ENCODE measurements around the gene PRKCQ. TPM values are rescaled to one million over a fixed set of nuclear protein-coding genes. Genes with fewer than 3 reads are reported as not detected.
"Not testable (repeated sequence)": the region's sequence is repeated elsewhere in the genome, so short reads cannot be mapped to it uniquely, and the experiment has no call there.

PRKCQ gene
- total RNA-seq, 1 donor from 2014 or later = 3.5 TPM

DNA sequence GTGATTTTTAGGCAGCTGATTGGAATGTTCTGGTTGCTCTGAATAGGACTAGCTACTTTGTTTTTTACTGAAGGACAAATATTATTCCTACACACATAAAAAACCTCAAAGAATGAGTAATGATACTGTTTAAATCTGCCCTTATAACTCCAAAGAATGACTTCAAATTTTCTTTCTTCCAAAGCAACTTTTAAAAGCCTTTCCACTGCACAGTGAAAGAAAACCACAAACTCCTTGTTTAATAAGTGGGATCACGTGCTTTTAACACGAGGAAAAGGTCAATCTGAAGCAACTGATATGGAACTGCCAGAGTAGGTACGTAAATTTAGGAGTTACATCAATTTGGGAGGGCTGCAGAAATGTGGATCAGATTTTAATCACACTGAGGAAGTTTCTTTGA lies 8.0 kb upstream of the PRKCQ start:
- H3K4me1 ChIP-seq = no peaks in the 10 kb centered on the region
- no peak overlapping the region for H3K4me3 Mint-ChIP-seq
- H3K27ac ChIP-seq = no peak overlapping the region

DNA sequence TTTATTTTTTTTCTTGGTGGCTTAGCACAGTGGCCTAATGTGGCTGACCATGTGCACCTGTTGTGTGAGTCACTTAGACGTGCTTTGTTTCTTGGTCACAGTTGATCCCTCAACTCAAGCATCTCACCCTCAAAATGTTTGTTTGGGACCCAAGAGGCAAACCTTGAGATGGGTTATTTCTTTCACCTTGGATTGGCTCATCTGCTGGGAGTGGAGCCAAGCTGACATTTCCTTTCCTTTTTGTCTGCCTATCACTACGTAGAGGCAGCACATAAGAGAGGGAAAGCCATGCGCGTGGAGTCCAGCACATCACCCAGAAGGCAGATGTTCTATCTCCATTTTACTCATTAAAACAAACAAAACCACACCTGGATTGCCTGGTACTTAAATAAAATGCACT lies 6.4 kb upstream of the PRKCQ start:
- Histone ChIP-seq H3K9me3 (ENCODE audit: low read depth) (no peaks in the 10 kb centered on the region), H3K9ac (no peak overlapping the region), H2AFZ (replicated peaks) (no peak overlapping the region), H3K4me3 (no peak overlapping the region), H3K79me2 (ENCODE audit: low read depth) (no peaks in the 10 kb centered on the region), H3K27me3 (no peaks in the 10 kb centered on the region), H3K4me2 (no peak overlapping the region), H3K4me1 (peaks cover 3% of the 10 kb centered on the region), H3K27ac (no peak overlapping the region), H3K36me3 (no peaks in the 10 kb centered on the region), H4K20me1 (ENCODE audit: low read depth) (no peaks in the 10 kb centered on the region), H3F3A (ENCODE audit: low read depth) (peaks cover 3% of the 10 kb centered on the region)
- DNase-seq (ENCODE audit: low spot score) = no peak
- TF ChIP-seq EZH2phosphoT487 (IDR thresholded peaks at IDR 0.05) (no peak), EZH2 (IDR thresholded peaks at IDR 0.05) (no peak)
- TF ChIP-seq, protein P1, sequence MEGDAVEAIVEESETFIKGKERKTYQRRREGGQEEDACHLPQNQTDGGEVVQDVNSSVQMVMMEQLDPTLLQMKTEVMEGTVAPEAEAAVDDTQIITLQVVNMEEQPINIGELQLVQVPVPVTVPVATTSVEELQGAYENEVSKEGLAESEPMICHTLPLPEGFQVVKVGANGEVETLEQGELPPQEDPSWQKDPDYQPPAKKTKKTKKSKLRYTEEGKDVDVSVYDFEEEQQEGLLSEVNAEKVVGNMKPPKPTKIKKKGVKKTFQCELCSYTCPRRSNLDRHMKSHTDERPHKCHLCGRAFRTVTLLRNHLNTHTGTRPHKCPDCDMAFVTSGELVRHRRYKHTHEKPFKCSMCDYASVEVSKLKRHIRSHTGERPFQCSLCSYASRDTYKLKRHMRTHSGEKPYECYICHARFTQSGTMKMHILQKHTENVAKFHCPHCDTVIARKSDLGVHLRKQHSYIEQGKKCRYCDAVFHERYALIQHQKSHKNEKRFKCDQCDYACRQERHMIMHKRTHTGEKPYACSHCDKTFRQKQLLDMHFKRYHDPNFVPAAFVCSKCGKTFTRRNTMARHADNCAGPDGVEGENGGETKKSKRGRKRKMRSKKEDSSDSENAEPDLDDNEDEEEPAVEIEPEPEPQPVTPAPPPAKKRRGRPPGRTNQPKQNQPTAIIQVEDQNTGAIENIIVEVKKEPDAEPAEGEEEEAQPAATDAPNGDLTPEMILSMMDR (IDR thresholded peaks at IDR 0.05) = no peak
- no peaks in the 10 kb centered on the region for H3K36me3 Mint-ChIP-seq
- peaks cover 8% of the 10 kb centered on the region for H3K27me3 Mint-ChIP-seq (ENCODE audit: insufficient read depth, low read depth)
- H3K27ac Mint-ChIP-seq = no peak overlapping the region
- no peaks in the 10 kb centered on the region for H3K9me3 Mint-ChIP-seq
- H3K4me3 Mint-ChIP-seq = no peak overlapping the region
- H3K4me1 Mint-ChIP-seq = peaks cover 9% of the 10 kb centered on the region

More for the DNA sequence above, 8.0 kb upstream of the PRKCQ start:
- Histone ChIP-seq H3K9ac (no peak overlapping the region), H3K36me3 (no peaks in the 10 kb centered on the region), H3K9me3 (ENCODE audit: low read depth) (no peaks in the 10 kb centered on the region), H3K4me2 (no peak overlapping the region), H3K79me2 (ENCODE audit: low read depth) (no peaks in the 10 kb centered on the region), H4K20me1 (ENCODE audit: low read depth) (no peaks in the 10 kb centered on the region), H3K27me3 (no peaks in the 10 kb centered on the region), H3K4me3 (no peak overlapping the region), H3F3A (ENCODE audit: low read depth) (no peaks in the 10 kb centered on the region), H2AFZ (replicated peaks) (no peak overlapping the region)
- no peak for TF ChIP-seq EZH2phosphoT487 (IDR thresholded peaks at IDR 0.05)
- no peak for DNase-seq (ENCODE audit: low spot score)
- H3K36me3 Mint-ChIP-seq = no peaks in the 10 kb centered on the region
- no peaks in the 10 kb centered on the region for H3K9me3 Mint-ChIP-seq
- H3K27ac Mint-ChIP-seq = no peak overlapping the region
- peaks cover 6% of the 10 kb centered on the region for H3K4me1 Mint-ChIP-seq
- H3K27me3 Mint-ChIP-seq (ENCODE audit: insufficient read depth, low read depth) = peaks cover 8% of the 10 kb centered on the region

DNA sequence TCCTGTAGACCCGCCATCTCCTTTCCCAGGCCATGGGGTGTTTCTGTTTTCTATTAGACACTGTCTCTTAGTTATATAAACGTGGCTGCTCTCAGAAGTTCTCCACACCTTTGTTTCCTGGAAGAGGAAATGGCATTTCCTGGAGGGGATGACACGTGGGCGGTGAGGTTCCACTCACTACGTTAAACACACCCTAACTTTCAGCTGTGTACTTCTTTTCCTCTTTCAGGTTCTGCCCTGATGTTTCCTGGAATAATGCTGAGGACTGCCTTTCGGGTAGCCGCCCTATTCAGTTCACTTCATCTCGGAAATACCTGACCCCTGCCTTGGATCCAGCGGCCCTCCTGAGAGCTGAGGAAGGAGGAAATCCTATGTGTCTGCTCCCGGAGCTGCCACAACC lies 3.4 kb upstream of the PRKCQ start:
- H3F3A ChIP-seq (ENCODE audit: low read depth) = peaks cover 9% of the 10 kb centered on the region
- Mint-ChIP-seq H3K4me3 (no peak overlapping the region), H3K36me3 (no peaks in the 10 kb centered on the region), H3K27ac (no peak overlapping the region), H3K4me1 (peaks cover 22% of the 10 kb centered on the region), H3K9me3 (no peaks in the 10 kb centered on the region), H3K27me3 (ENCODE audit: insufficient read depth, low read depth) (peaks cover 7% of the 10 kb centered on the region)
- no peaks in the 10 kb centered on the region for H3K36me3 ChIP-seq
- no peak for DNase-seq (ENCODE audit: low spot score)
- H3K27me3 ChIP-seq = peaks cover 20% of the 10 kb centered on the region
- peaks cover 24% of the 10 kb centered on the region for H3K4me1 ChIP-seq
- no peak overlapping the region for H3K9ac ChIP-seq
- no peak overlapping the region for H3K4me2 ChIP-seq
- no peak overlapping the region for H2AFZ ChIP-seq (replicated peaks)
- H3K27ac ChIP-seq = no peak overlapping the region
- TF ChIP-seq, protein P1 (IDR thresholded peaks at IDR 0.05) = no peak
- no peak for TF ChIP-seq EZH2phosphoT487 (IDR thresholded peaks at IDR 0.05)
- TF ChIP-seq EZH2 (IDR thresholded peaks at IDR 0.05) = no peak
- no peaks in the 10 kb centered on the region for H3K9me3 ChIP-seq (ENCODE audit: low read depth)
- no peak overlapping the region for H3K4me3 ChIP-seq
- H3K79me2 ChIP-seq (ENCODE audit: low read depth) = no peaks in the 10 kb centered on the region
- H4K20me1 ChIP-seq (ENCODE audit: low read depth) = no peaks in the 10 kb centered on the region

DNA sequence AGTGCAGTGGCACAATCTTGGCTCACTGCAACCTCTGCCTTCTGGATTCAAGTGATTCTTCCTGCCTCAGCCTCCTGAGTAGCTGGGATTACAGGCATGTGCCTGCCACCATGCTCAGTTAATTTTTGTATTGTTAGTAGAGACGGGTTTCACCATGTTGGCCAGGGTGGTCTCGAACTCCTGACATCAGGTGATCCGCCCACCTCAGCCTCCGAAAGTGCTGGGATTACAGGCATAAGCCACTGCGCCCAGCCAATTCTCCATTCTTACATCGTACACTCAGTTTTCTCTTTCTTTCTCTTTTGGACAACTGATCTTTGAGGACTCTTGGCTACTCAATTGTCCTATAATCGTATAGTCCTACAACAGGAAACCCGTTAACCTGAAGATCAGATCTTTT lies 2.8 kb upstream of the PRKCQ start:
- not testable (repeated sequence) for DNase-seq (ENCODE audit: low spot score); H3K79me2 ChIP-seq (ENCODE audit: low read depth); H3K9me3 ChIP-seq (ENCODE audit: low read depth); H3K27ac Mint-ChIP-seq; H3K27ac ChIP-seq; H3K4me3 Mint-ChIP-seq; H2AFZ ChIP-seq (replicated peaks); H3F3A ChIP-seq (ENCODE audit: low read depth); H4K20me1 ChIP-seq (ENCODE audit: low read depth); H3K36me3 Mint-ChIP-seq; H3K4me2 ChIP-seq; H3K4me3 ChIP-seq; H3K9me3 Mint-ChIP-seq; H3K36me3 ChIP-seq; H3K27me3 Mint-ChIP-seq (ENCODE audit: insufficient read depth, low read depth); H3K9ac ChIP-seq
- peaks cover 29% of the 10 kb centered on the region for H3K4me1 ChIP-seq
- peaks cover 27% of the 10 kb centered on the region for H3K4me1 Mint-ChIP-seq
- peaks cover 25% of the 10 kb centered on the region for H3K27me3 ChIP-seq

Measured in neural progenitor cell (in vitro differentiated cells).